ENCODE measurements around the gene OSGEP. TPM values are rescaled to one million over a fixed set of nuclear protein-coding genes. Genes with fewer than 3 reads are reported as not detected.

OSGEP gene
- polyA plus RNA-seq, 1 donor: 63.2 TPM

DNA sequence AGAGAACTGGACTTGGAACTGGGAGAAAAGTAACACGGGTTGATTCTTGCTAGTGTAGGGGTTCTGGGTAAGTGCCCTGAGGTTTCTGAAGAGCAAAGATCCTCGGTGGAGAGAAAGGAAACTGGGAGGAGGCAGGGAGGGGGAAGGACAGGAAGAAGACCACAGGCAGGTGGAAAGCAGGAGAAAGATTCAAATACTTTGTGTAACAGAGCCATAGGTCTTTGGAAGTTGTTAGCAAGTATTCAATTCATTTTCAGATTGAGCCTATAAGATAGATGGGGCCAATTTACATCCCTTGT lies 15.9 kb upstream of the OSGEP start:
- peaks cover 26% of the 10 kb centered on the region for H3K36me3 ChIP-seq (ENCODE audit: control insufficient read depth, insufficient read depth, low read length)
- H3K4me1 ChIP-seq (ENCODE audit: control insufficient read depth, insufficient read depth, low read length): peaks cover 30% of the 10 kb centered on the region
- no peaks in the 10 kb centered on the region for H3K9me3 ChIP-seq (ENCODE audit: control insufficient read depth, low read depth, low read length)
- H3K4me3 ChIP-seq (ENCODE audit: low read length): peak overlapping the region; percentile 80
- WGBS (ENCODE audit: insufficient coverage, low lambda C conversion rate): 0% methylated on average over 1 of the region's 2 CpGs
- DNase-seq: peak; percentile 64 to 85
- no peaks in the 10 kb centered on the region for H3K27me3 ChIP-seq (ENCODE audit: control insufficient read depth, insufficient read depth, low read length)
- H3K27ac ChIP-seq (ENCODE audit: low read length): peak overlapping the region; percentile 93

DNA sequence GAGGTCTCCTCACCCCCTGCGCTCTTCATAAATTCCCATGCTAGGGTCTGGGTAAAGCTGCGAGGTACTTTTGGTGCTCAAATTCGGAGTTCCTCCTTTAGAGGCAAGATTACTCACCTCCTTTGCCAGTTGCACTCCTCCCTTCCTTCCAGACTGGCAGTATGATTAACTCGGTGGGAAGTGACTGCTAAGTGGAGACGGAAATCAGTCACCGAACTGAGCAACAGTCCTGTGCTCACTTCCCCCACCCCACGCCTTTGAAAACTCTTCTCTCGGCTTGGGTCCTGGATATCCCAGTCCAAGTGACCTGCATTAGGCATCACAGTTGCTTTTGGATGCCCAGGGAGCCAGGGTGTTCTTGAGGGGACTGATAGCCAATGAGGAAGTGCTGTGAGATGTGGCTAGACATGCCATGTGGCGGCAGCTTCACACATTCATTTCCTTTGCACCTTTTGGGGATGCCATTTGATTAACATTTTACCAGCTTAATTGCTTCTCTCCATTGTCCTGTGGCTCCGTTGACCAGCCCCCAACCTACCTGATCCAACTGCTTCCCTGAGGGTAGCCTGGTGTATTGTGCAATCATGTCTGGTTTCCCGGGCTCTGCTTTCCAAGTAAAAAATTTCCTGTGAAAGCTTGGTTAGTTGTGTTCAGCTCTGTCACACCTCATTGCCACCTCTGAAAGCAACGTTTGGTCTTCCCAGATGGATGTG lies 15.4 kb upstream of the OSGEP start:
- peaks cover 35% of the 10 kb centered on the region for H3K4me1 ChIP-seq (ENCODE audit: control insufficient read depth, insufficient read depth, low read length)
- H3K9me3 ChIP-seq (ENCODE audit: control insufficient read depth, low read depth, low read length): no peaks in the 10 kb centered on the region
- H3K27ac ChIP-seq (ENCODE audit: low read length): peak overlapping the region; percentile 93
- no CpG with 5 or more reads among the region's 12 CpGs for WGBS (ENCODE audit: insufficient coverage, low lambda C conversion rate)
- H3K4me3 ChIP-seq (ENCODE audit: low read length): peak overlapping the region; percentile 80
- H3K27me3 ChIP-seq (ENCODE audit: control insufficient read depth, insufficient read depth, low read length): no peaks in the 10 kb centered on the region
- peak in 1 of 2 donors; percentile 65 for DNase-seq
- peaks cover 21% of the 10 kb centered on the region for H3K36me3 ChIP-seq (ENCODE audit: control insufficient read depth, insufficient read depth, low read length)

GRCh38 chr14:20469242-20469889 lies 14.8 kb upstream of the OSGEP start, which contains the start of gene PNP:
Gene PNP, plus strand, starts transcription at chr14:20469406. Its CDS starts 119 bp downstream, at chr14:20469525.
- peak within 1 kb of the TSS; percentile 80 for H3K4me3 ChIP-seq (ENCODE audit: low read length)
- peaks cover 32% of the 10 kb centered on the region for H3K4me1 ChIP-seq (ENCODE audit: control insufficient read depth, insufficient read depth, low read length)
- H3K27me3 ChIP-seq (ENCODE audit: control insufficient read depth, insufficient read depth, low read length): no peaks in the 10 kb centered on the region
- peaks cover 14% of the 10 kb centered on the region for H3K36me3 ChIP-seq (ENCODE audit: control insufficient read depth, insufficient read depth, low read length)
- peak within 1 kb of the TSS; percentile 93 for H3K27ac ChIP-seq (ENCODE audit: low read length)
- WGBS (ENCODE audit: insufficient coverage, low lambda C conversion rate): no CpG with 5 or more reads among the region's 40 CpGs
- no peaks in the 10 kb centered on the region for H3K9me3 ChIP-seq (ENCODE audit: control insufficient read depth, low read depth, low read length)
- DNase-seq: peak; percentile 95 to 97

DNA sequence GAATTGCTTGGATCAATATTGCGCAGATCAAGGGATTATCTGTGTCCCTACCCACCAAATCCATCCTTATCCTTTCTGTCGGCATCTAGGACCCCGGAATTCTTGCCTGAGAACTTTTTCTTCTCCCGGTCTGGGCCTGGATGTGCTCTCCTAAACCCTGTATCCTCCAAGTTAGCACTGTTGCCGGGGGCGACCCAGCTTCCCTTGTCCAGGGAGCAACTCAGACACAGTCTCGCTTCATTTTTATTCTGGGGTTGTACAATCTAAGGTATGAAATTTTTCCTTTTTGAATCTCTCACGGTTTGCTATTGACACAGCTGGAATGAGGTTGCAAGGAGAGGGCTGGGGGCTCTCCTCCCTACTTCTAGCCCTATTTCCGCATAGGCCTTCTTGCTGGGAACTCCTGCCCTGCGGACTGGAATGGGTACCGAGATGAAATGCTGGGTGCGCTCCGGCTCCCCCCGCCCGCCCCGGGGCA lies 14.2 kb upstream of the OSGEP start:
- Histone ChIP-seq H3K9me3 (ENCODE audit: control insufficient read depth, low read depth, low read length) (no peaks in the 10 kb centered on the region), H3K4me3 (ENCODE audit: low read length) (peak overlapping the region; percentile 80), H3K36me3 (ENCODE audit: control insufficient read depth, insufficient read depth, low read length) (peaks cover 10% of the 10 kb centered on the region), H3K27ac (ENCODE audit: low read length) (peak overlapping the region; percentile 93), H3K27me3 (ENCODE audit: control insufficient read depth, insufficient read depth, low read length) (no peaks in the 10 kb centered on the region), H3K4me1 (ENCODE audit: control insufficient read depth, insufficient read depth, low read length) (peaks cover 26% of the 10 kb centered on the region)
- no CpG with 5 or more reads among the region's 16 CpGs for WGBS (ENCODE audit: insufficient coverage, low lambda C conversion rate)
- DNase-seq: no peak

GRCh38 chr14:20461225-20462141 lies 6.9 kb upstream of the OSGEP start, which contains the start of gene PIP4P1:
Gene PIP4P1, minus strand, starts transcription at chr14:20461434. Its CDS starts 109 bp downstream, at chr14:20461325.
- Histone ChIP-seq H3K27me3 (ENCODE audit: control insufficient read depth, insufficient read depth, low read length) (no peaks in the 10 kb centered on the region), H3K36me3 (ENCODE audit: control insufficient read depth, insufficient read depth, low read length) (peaks cover 36% of the 10 kb centered on the region), H3K9me3 (ENCODE audit: control insufficient read depth, low read depth, low read length) (no peaks in the 10 kb centered on the region), H3K4me1 (ENCODE audit: control insufficient read depth, insufficient read depth, low read length) (peaks cover 34% of the 10 kb centered on the region), H3K27ac (ENCODE audit: low read length) (peak within 1 kb of the TSS; percentile 95), H3K4me3 (ENCODE audit: low read length) (peak within 1 kb of the TSS; percentile 88)
- WGBS (ENCODE audit: insufficient coverage, low lambda C conversion rate): 0% methylated on average over 2 of the region's 67 CpGs
- peak; percentile 100 for DNase-seq

DNA sequence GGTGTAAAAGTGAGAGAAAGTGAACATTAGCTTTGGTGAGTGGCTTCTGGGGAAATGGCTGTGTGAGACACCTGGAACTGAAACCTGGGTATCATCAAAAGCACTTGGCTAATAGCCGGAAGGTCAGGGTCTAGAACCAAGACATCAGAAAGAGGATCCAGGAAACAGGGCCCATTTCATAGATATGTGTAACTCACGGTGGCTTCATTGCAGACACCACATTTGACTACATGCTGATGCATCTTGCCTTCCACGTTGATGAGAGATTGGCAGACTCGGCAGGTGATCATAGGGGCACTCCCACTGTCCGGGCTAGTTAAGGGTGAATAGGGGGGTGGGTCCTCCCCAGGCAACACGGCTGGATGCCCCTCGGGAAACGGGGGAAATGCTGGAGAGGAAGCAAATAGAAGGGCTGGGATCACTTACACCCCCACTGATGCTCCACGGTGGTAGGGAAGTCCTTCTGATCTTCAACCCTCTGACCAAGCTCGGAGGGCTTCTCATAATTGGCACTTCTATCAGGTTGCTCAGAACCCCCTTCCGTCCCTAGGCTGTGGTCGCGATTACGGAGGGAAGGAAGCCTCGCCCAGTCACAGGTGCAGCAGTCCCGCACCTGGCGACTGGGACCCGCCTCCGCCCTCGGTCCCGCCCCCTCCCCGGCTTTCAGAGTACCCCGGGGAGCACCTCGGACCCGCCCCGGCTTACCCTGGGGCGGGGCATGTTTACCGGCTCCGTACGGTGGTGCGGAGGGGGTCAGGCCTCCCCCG lies 6.0 kb upstream of the OSGEP start:
- Histone ChIP-seq H3K4me1 (ENCODE audit: control insufficient read depth, insufficient read depth, low read length) (peaks cover 30% of the 10 kb centered on the region), H3K27ac (ENCODE audit: low read length) (peak overlapping the region; percentile 95), H3K9me3 (ENCODE audit: control insufficient read depth, low read depth, low read length) (no peaks in the 10 kb centered on the region), H3K4me3 (ENCODE audit: low read length) (peak overlapping the region; percentile 88), H3K36me3 (ENCODE audit: control insufficient read depth, insufficient read depth, low read length) (peaks cover 38% of the 10 kb centered on the region), H3K27me3 (ENCODE audit: control insufficient read depth, insufficient read depth, low read length) (no peaks in the 10 kb centered on the region)
- WGBS (ENCODE audit: insufficient coverage, low lambda C conversion rate): no CpG with 5 or more reads among the region's 32 CpGs
- DNase-seq: peak; percentile 61 to 77

- H3K27me3 ChIP-seq (ENCODE audit: control insufficient read depth, insufficient read depth, low read length): no peaks in the 10 kb centered on the region
- no peak overlapping the region for H3K27ac ChIP-seq (ENCODE audit: low read length)
- WGBS (ENCODE audit: insufficient coverage, low lambda C conversion rate): no CpG with 5 or more reads among the region's 8 CpGs
- no peak for DNase-seq
- peaks cover 38% of the 10 kb centered on the region for H3K36me3 ChIP-seq (ENCODE audit: control insufficient read depth, insufficient read depth, low read length)
- H3K4me1 ChIP-seq (ENCODE audit: control insufficient read depth, insufficient read depth, low read length): peaks cover 28% of the 10 kb centered on the region
- H3K9me3 ChIP-seq (ENCODE audit: control insufficient read depth, low read depth, low read length): no peaks in the 10 kb centered on the region
- H3K4me3 ChIP-seq (ENCODE audit: low read length): no peak overlapping the region
Observed at GRCh38 chr14:20458031-20458789, 3.6 kb upstream of the OSGEP start.

DNA sequence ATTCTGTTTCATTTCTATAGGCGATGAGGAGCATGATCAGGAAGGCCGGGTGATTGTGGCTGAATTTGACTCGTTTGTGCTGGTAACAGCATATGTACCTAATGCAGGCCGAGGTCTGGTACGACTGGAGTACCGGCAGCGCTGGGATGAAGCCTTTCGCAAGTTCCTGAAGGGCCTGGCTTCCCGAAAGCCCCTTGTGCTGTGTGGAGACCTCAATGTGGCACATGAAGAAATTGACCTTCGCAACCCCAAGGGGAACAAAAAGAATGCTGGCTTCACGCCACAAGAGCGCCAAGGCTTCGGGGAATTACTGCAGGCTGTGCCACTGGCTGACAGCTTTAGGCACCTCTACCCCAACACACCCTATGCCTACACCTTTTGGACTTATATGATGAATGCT lies 2.4 kb upstream of the OSGEP start:
- 100% methylated on average over 1 of the region's 13 CpGs for WGBS (ENCODE audit: insufficient coverage, low lambda C conversion rate)
- Histone ChIP-seq H3K4me3 (ENCODE audit: low read length) (no peak overlapping the region), H3K4me1 (ENCODE audit: control insufficient read depth, insufficient read depth, low read length) (peaks cover 16% of the 10 kb centered on the region), H3K36me3 (ENCODE audit: control insufficient read depth, insufficient read depth, low read length) (peaks cover 41% of the 10 kb centered on the region), H3K9me3 (ENCODE audit: control insufficient read depth, low read depth, low read length) (no peaks in the 10 kb centered on the region), H3K27me3 (ENCODE audit: control insufficient read depth, insufficient read depth, low read length) (no peaks in the 10 kb centered on the region), H3K27ac (ENCODE audit: low read length) (no peak overlapping the region)
- no peak for DNase-seq

Data from large intestine (tissue), 3 donors.